Mesenchymal stem cell (in vitro differentiated cells and primary cell): ENCODE measurements around the gene LRCOL1.

Source experiments
- DNase-seq: peaks from one replicate; pipeline ENCODE4 v3.0.0-alpha.2; 2013
- H2AFZ ChIP-seq: one replicate; pipeline ENCODE4 v1.6.1; 2013; ENCODE audit warnings: low read depth, mild to moderate bottlenecking, control low read depth, inconsistent platforms, low read length, moderate library complexity
- H2AK5ac ChIP-seq: 2 replicates; pipeline ENCODE4 v1.6.1; 2013; ENCODE audit warnings: low read length, moderate library complexity, mild to moderate bottlenecking, inconsistent platforms; ENCODE audit not compliant: severe bottlenecking
- H2BK120ac ChIP-seq: one replicate; pipeline ENCODE4 v1.6.1; 2013; ENCODE audit warnings: low read depth, mild to moderate bottlenecking, inconsistent platforms, low read length, moderate library complexity
- H2BK12ac ChIP-seq, 2 experiments: one replicate each; pipeline ENCODE4 v1.6.1; 2013; ENCODE audit warnings: inconsistent platforms in 2 of 2, low read length in 2 of 2, mild to moderate bottlenecking in 2 of 2, moderate library complexity in 2 of 2, control low read depth in 1 of 2
- H2BK15ac ChIP-seq: one replicate; pipeline ENCODE4 v1.6.1; 2013; ENCODE audit warnings: mild to moderate bottlenecking, low read depth, inconsistent platforms; ENCODE audit not compliant: poor library complexity, severe bottlenecking
- H2BK5ac ChIP-seq: 2 replicates; pipeline ENCODE4 v1.6.1; 2013; ENCODE audit warnings: low read depth, mild to moderate bottlenecking, low read length, control low read depth, inconsistent platforms; ENCODE audit not compliant: poor library complexity, severe bottlenecking
- H3K14ac ChIP-seq, 2 experiments: one replicate each; pipeline ENCODE4 v1.6.1; 2013; ENCODE audit warnings: inconsistent platforms in 2 of 2, low read length in 2 of 2, control low read depth in 1 of 2, mild to moderate bottlenecking in 1 of 2, moderate library complexity in 1 of 2
- H3K18ac ChIP-seq, 2 experiments: one replicate each; pipeline ENCODE4 v1.6.1; 2013; ENCODE audit warnings: inconsistent platforms in 2 of 2, low read length in 2 of 2, control low read depth in 1 of 2, low read depth in 1 of 2, mild to moderate bottlenecking in 1 of 2
- H3K23ac ChIP-seq, 2 experiments: one replicate each; pipeline ENCODE4 v1.6.1; 2013; ENCODE audit warnings: inconsistent platforms in 2 of 2, low read length in 2 of 2, mild to moderate bottlenecking in 2 of 2, moderate library complexity in 2 of 2, control low read depth in 1 of 2
- H3K27ac ChIP-seq: 2 replicates; pipeline ENCODE4 v1.5.1; 2013; ENCODE audit warnings: mild to moderate bottlenecking, moderate library complexity, low read length, control low read depth, inconsistent platforms; ENCODE audit not compliant: poor library complexity, severe bottlenecking
- H3K27me3 ChIP-seq, 2 experiments: 2 replicates each; pipeline versions ENCODE4 v1.6.1 to v1.7.0; 2013; ENCODE audit warnings: low read length in 2 of 2, mild to moderate bottlenecking in 2 of 2, moderate library complexity in 2 of 2, control low read depth in 1 of 2, inconsistent platforms in 1 of 2; ENCODE audit not compliant: control insufficient read depth in 1 of 2, insufficient read depth in 1 of 2
- H3K36me3 ChIP-seq, 2 experiments: 2 replicates each; pipeline versions ENCODE4 v1.6.1 to v1.7.0; 2013; ENCODE audit warnings: low read length in 2 of 2, control low read depth in 1 of 2, inconsistent platforms in 1 of 2, low read depth in 1 of 2, mild to moderate bottlenecking in 1 of 2; ENCODE audit not compliant: insufficient read depth in 2 of 2, control insufficient read depth in 1 of 2
- H3K4ac ChIP-seq, 2 experiments: one replicate each; pipeline ENCODE4 v1.6.1; 2013; ENCODE audit warnings: inconsistent platforms in 2 of 2, low read length in 2 of 2, mild to moderate bottlenecking in 2 of 2, moderate library complexity in 2 of 2, control low read depth in 1 of 2, low read depth in 1 of 2
- H3K4me1 ChIP-seq: 2 replicates; pipeline ENCODE4 v1.6.1; 2013; ENCODE audit warnings: low read depth, low read length, control low read depth; ENCODE audit not compliant: control insufficient read depth, insufficient read depth
- H3K4me2 ChIP-seq: 2 replicates; pipeline ENCODE4 v1.6.1; 2013; ENCODE audit warnings: low read length, mild to moderate bottlenecking, inconsistent platforms; ENCODE audit not compliant: poor library complexity, severe bottlenecking
- H3K4me3 ChIP-seq, 2 experiments: 2 replicates each; pipeline versions ENCODE4 v1.5.1 to v1.7.0; 2013; ENCODE audit warnings: low read length in 2 of 2, mild to moderate bottlenecking in 2 of 2, control low read depth in 1 of 2, low read depth in 1 of 2; ENCODE audit not compliant: insufficient read depth in 1 of 2
- H3K79me1 ChIP-seq: replicated peaks from 2 replicates; pipeline ENCODE4 v1.6.1; 2013; ENCODE audit warnings: mild to moderate bottlenecking, control low read depth, low read length, inconsistent platforms; ENCODE audit not compliant: poor library complexity, severe bottlenecking
- H3K9ac ChIP-seq: 2 replicates; pipeline ENCODE4 v1.7.0; 2013; ENCODE audit warnings: mild to moderate bottlenecking, low read length, moderate library complexity
- H3K9me3 ChIP-seq: 2 replicates; pipeline ENCODE4 v1.7.0; 2013; ENCODE audit warnings: mild to moderate bottlenecking, low read length; ENCODE audit not compliant: control insufficient read depth
- H4K8ac ChIP-seq: one replicate; pipeline ENCODE4 v1.6.1; 2013; ENCODE audit warnings: inconsistent platforms, mild to moderate bottlenecking, low read length, moderate library complexity
- H4K91ac ChIP-seq: one replicate; pipeline ENCODE4 v1.6.1; 2013; ENCODE audit warnings: mild to moderate bottlenecking, low read length, inconsistent platforms
- WGBS: methylation state at CpG from one replicate; pipeline ENCODE4 v1.1.7; 2013; ENCODE audit warnings: mixed read lengths; 5-methylcytosine and 5-hydroxymethylcytosine counted together

LRCOL1 gene

DNA sequence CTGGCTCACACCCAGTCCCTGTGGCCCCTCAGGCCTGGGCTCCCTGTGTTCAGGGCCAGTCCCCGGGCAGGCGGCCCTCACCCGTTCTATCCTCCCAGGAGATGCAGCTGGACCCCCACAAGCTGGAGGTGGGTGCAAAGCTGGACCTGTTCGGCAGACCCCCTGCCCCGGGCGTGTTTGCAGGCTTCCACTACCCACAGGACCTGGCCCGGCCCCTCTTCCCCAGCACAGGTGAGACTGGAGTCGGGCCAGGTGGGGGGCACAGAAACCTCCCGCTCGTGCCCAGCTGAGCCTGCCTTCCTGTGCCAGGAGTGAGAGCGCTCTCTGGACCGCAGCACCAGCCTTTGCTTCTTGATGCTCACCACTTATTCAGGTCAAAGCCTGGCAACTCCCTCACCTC, 33.7 kb downstream of the LRCOL1 start:
- Histone ChIP-seq H3K23ac (no peak overlapping the region), H2AFZ (no peak overlapping the region), H3K4me3 (no peak overlapping the region), H3K27ac (no peak overlapping the region), H3K27me3 (no peaks in the 10 kb centered on the region), H3K4ac (no peak overlapping the region), H3K18ac (no peak overlapping the region), H4K91ac (no peak overlapping the region), H2AK5ac (no peak overlapping the region), H3K4me1 (peaks cover 1% of the 10 kb centered on the region), H4K8ac (no peak overlapping the region), H3K9me3 (no peaks in the 10 kb centered on the region), H3K14ac (no peak overlapping the region), H3K4me2 (no peak overlapping the region), H3K9ac (no peak overlapping the region), H2BK15ac (no peak overlapping the region), H3K36me3 (peaks cover 18 to 80% of the 10 kb centered on the region in 2 experiments), H2BK5ac (no peak overlapping the region), H3K79me1 (peaks cover 1% of the 10 kb centered on the region), H2BK12ac (no peak overlapping the region), H2BK120ac (no peak overlapping the region)
- no peak for DNase-seq
- WGBS = 97% methylated on average over 12 of the region's 12 CpGs

DNA sequence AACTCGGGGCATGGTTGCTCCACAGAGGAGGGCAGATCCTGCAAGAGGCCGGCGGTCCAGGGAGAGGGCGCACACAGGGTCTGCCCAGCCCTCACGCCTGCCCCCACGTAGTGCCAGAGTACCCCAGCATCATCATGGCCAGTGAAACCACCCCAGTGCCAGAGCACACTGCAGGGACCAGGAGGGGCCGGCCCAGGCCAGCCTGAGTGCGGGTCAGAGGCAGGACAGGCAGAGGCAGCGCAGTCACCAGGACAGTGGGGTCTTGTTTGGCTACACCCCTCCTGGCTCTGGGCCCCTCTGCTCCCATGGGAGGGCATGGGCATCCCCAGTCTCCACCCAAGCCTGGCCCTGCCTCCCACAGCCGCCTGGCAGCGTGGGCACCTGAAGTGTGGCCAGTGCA, 34.7 kb downstream of the LRCOL1 start:
- H2AK5ac ChIP-seq = no peak overlapping the region
- H2AFZ ChIP-seq = no peak overlapping the region
- H3K4me2 ChIP-seq = no peak overlapping the region
- no peak overlapping the region for H3K4ac ChIP-seq
- H2BK120ac ChIP-seq = no peak overlapping the region
- no peak overlapping the region for H2BK12ac ChIP-seq
- no peak overlapping the region for H3K9ac ChIP-seq
- H2BK5ac ChIP-seq = no peak overlapping the region
- H3K4me3 ChIP-seq = no peak overlapping the region
- no peak overlapping the region for H3K18ac ChIP-seq
- peaks cover 1% of the 10 kb centered on the region for H3K4me1 ChIP-seq
- H3K23ac ChIP-seq = no peak overlapping the region
- no peak overlapping the region for H4K91ac ChIP-seq
- H3K14ac ChIP-seq = no peak overlapping the region
- DNase-seq = no peak
- WGBS = 98% methylated on average over 11 of the region's 11 CpGs
- no peak overlapping the region for H4K8ac ChIP-seq
- no peaks in the 10 kb centered on the region for H3K9me3 ChIP-seq
- H3K27me3 ChIP-seq = no peaks in the 10 kb centered on the region
- no peak overlapping the region for H3K27ac ChIP-seq
- H2BK15ac ChIP-seq = no peak overlapping the region
- peaks cover 1% of the 10 kb centered on the region for H3K79me1 ChIP-seq
- peaks cover 14 to 81% of the 10 kb centered on the region in 2 experiments for H3K36me3 ChIP-seq

DNA sequence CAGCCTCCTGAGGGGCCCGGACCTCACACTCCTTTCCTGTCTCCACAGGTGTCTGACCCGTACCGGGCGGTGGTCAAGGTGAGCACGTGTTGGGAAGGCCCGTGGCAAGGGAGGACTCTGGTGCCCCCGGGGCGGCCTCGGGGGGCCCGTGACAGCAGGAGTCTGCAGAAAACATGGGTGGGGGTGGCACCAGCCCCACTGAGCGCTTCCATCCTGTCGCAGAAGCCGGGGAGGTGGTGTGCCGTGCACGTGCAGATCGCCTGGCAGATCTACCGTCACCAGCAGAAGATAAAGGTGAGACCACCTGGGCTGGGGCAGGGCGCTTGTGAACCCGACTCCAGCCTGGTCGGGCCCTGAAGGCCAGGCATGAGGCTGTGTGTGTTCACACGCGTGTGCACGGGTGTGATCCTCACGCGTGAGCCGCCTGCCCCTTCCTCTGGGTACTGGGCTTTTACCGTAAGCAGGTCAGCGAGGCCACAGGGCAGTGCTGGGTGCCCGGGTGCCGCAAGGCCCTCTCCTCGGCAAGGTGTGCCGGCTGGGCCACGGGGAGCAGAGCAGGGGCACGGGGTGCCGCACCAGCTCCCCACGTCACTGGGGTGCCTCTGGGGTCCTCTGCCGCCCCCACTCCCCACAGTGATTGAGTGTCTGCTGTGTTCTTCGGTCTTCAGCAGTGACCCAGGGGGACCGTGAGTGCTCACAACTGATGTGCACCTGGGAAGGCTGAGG, 35.9 kb downstream of the LRCOL1 start:
- H2AFZ ChIP-seq = no peak overlapping the region
- H4K8ac ChIP-seq = no peak overlapping the region
- H3K27me3 ChIP-seq = no peaks in the 10 kb centered on the region
- no peak overlapping the region for H3K23ac ChIP-seq
- H2AK5ac ChIP-seq = no peak overlapping the region
- H3K4me3 ChIP-seq = no peak overlapping the region
- peaks cover 4% of the 10 kb centered on the region for H3K4me1 ChIP-seq
- H3K4ac ChIP-seq = no peak overlapping the region
- H2BK12ac ChIP-seq = no peak overlapping the region
- DNase-seq = no peak
- H3K36me3 ChIP-seq = peaks cover 14 to 89% of the 10 kb centered on the region in 2 experiments
- peak overlapping the region; percentile 55 for H2BK15ac ChIP-seq
- H3K4me2 ChIP-seq = no peak overlapping the region
- H3K79me1 ChIP-seq = peaks cover 8% of the 10 kb centered on the region
- 99% methylated on average over 39 of the region's 39 CpGs for WGBS
- no peak overlapping the region for H3K9ac ChIP-seq
- no peaks in the 10 kb centered on the region for H3K9me3 ChIP-seq
- no peak overlapping the region for H2BK5ac ChIP-seq
- no peak overlapping the region for H4K91ac ChIP-seq
- no peak overlapping the region for H3K27ac ChIP-seq
- H2BK120ac ChIP-seq = no peak overlapping the region
- H3K18ac ChIP-seq = no peak overlapping the region
- no peak overlapping the region for H3K14ac ChIP-seq

DNA sequence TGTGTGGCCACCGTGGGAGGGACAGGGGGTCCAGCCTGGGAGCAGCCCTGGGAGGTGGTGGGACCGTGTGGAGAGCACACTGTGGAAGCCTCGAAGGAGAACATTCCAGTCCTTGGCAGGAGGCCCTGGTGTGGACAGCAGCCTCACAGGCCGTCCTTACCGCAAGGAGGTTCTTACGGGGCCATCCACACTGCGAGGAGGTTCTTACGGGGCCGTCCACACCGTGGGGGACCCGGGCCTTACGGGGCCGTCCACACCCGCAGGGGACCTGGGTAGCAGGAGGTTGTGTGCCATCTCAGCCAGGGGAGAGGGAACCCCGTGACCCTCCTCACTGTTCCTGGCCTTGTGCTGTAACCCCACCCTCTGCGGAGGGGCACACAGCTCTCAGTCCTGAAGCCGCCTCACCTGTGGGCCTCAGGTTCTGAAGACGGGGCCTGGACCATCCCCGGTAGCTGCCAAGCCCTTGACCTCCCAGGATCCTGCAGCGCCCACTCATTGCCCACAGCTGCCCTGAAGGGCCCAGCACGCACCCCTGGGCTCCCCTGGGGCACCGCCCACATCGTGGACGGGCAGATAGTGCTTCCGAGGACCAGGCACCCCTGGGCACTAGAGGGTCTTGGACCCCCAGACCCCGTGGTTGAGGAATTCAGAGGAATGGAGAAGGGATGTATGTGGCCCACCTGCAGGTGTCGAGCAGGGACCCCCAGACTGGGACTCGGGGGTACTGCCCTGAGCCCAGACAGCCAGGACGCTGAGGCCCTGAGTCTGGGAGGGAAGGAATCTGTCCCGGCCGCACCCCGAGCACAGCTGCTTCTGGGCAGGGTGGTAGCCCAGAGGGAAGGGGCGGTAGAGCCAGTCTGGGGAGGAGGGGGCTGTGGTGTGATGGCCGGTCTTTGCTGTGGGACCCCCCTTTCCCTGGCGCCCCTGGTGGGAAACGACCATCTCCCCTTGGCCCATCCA, 37.3 kb downstream of the LRCOL1 start:
- H2BK15ac ChIP-seq = no peak overlapping the region
- no peak for DNase-seq
- H2BK120ac ChIP-seq = no peak overlapping the region
- no peak overlapping the region for H3K27ac ChIP-seq
- no peak overlapping the region for H2BK12ac ChIP-seq
- H3K27me3 ChIP-seq = no peaks in the 10 kb centered on the region
- no peak overlapping the region for H2AFZ ChIP-seq
- no peak overlapping the region for H3K4me3 ChIP-seq
- H3K79me1 ChIP-seq = peaks cover 17% of the 10 kb centered on the region
- 95% methylated on average over 35 of the region's 36 CpGs for WGBS
- peaks cover 7% of the 10 kb centered on the region for H3K4me1 ChIP-seq
- H4K91ac ChIP-seq = peak overlapping the region; percentile 28
- no peak overlapping the region for H3K18ac ChIP-seq
- H3K14ac ChIP-seq = no peak overlapping the region
- peak overlapping the region; percentile 29 for H4K8ac ChIP-seq
- H3K36me3 ChIP-seq = peaks cover 9 to 94% of the 10 kb centered on the region in 2 experiments
- no peaks in the 10 kb centered on the region for H3K9me3 ChIP-seq
- H3K9ac ChIP-seq = no peak overlapping the region
- H2BK5ac ChIP-seq = no peak overlapping the region
- no peak overlapping the region for H3K4ac ChIP-seq
- H3K23ac ChIP-seq = no peak overlapping the region
- no peak overlapping the region for H3K4me2 ChIP-seq
- no peak overlapping the region for H2AK5ac ChIP-seq
